GM12878 (cell line): ENCODE results near the gene FAM13C.

Experiments
- HDAC6 ChIP-seq: fragments of 200-600 bp; sonication (generic); IDR thresholded peaks from one replicate; pipeline ENCODE4 v1.8.0; 2017; ENCODE audit warnings: antibody characterized with exemption; ENCODE audit not compliant: unreplicated experiment
- JUNB ChIP-seq: IDR thresholded peaks from 2 replicates; pipeline ENCODE4 v1.6.1; 2016; ENCODE audit warnings: antibody characterized with exemption, mild to moderate bottlenecking
- PML ChIP-seq: IDR thresholded peaks from 2 replicates; pipeline ENCODE4 v1.6.1; 2012; ENCODE audit warnings: low read length, inconsistent platforms
- POLR2AphosphoS5 ChIP-seq: IDR thresholded peaks from 2 replicates; pipeline ENCODE4 v1.6.1; 2011; ENCODE audit warnings: mild to moderate bottlenecking, low read length, inconsistent platforms
- SIN3A ChIP-seq: IDR thresholded peaks from 2 replicates; pipeline ENCODE4 v1.6.1; 2012; ENCODE audit warnings: low read depth, low read length, improper control_type of control experiment
- SUZ12 ChIP-seq: fragments of 200-600 bp; sonication (generic); IDR thresholded peaks from one replicate; pipeline ENCODE4 v1.6.1; 2018; ENCODE audit warnings: antibody characterized with exemption, mild to moderate bottlenecking; ENCODE audit not compliant: unreplicated experiment
- ZNF384 ChIP-seq: IDR thresholded peaks from 2 replicates; pipeline ENCODE4 v1.6.1; 2012; ENCODE audit warnings: low read depth, mild to moderate bottlenecking, low read length, improper control_type of control experiment, borderline replicate concordance
- TF ChIP-seq, protein P1 (sequence below): fragments of 150-350 bp; IDR thresholded peaks from 2 replicates; pipeline ENCODE4 v1.6.1; 2014; ENCODE audit warnings: mild to moderate bottlenecking, low read depth, low read length

DNA sequence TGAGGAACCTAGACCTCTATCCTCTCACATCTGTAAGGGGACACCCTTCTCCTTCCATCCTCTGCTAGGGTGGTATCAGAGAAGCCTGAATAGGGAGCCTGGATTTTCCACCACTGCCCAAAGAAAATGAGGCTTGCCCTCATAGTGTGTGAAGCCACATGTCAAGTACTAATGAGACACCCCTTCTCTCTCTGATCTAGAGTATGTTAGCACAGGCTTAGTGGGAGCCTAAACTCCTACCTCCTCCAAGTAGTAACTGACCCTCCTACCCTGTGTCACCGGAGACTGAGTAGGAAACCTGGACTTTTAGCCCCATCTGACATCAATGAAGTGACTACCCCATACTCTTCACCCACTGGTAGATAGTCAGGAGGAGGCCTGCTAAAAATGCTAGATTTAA lies 120.3 kb downstream of the FAM13C start:
- TF ChIP-seq ZNF384 (no peak), SIN3A (no peak), JUNB (no peak), PML (no peak), SUZ12 (no peak), HDAC6 (no peak), POLR2AphosphoS5 (no peak)
- TF ChIP-seq, protein P1, sequence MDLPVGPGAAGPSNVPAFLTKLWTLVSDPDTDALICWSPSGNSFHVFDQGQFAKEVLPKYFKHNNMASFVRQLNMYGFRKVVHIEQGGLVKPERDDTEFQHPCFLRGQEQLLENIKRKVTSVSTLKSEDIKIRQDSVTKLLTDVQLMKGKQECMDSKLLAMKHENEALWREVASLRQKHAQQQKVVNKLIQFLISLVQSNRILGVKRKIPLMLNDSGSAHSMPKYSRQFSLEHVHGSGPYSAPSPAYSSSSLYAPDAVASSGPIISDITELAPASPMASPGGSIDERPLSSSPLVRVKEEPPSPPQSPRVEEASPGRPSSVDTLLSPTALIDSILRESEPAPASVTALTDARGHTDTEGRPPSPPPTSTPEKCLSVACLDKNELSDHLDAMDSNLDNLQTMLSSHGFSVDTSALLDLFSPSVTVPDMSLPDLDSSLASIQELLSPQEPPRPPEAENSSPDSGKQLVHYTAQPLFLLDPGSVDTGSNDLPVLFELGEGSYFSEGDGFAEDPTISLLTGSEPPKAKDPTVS = no peak
